MV-4-11 (cell line): ENCODE results near the gene SLC4A9.

Source experiments
- DNase-seq: peaks from one replicate; lab custom pipeline; 2025; lab: John Stamatoyannopoulos, UW

The SLC4A9 gene, protein sequence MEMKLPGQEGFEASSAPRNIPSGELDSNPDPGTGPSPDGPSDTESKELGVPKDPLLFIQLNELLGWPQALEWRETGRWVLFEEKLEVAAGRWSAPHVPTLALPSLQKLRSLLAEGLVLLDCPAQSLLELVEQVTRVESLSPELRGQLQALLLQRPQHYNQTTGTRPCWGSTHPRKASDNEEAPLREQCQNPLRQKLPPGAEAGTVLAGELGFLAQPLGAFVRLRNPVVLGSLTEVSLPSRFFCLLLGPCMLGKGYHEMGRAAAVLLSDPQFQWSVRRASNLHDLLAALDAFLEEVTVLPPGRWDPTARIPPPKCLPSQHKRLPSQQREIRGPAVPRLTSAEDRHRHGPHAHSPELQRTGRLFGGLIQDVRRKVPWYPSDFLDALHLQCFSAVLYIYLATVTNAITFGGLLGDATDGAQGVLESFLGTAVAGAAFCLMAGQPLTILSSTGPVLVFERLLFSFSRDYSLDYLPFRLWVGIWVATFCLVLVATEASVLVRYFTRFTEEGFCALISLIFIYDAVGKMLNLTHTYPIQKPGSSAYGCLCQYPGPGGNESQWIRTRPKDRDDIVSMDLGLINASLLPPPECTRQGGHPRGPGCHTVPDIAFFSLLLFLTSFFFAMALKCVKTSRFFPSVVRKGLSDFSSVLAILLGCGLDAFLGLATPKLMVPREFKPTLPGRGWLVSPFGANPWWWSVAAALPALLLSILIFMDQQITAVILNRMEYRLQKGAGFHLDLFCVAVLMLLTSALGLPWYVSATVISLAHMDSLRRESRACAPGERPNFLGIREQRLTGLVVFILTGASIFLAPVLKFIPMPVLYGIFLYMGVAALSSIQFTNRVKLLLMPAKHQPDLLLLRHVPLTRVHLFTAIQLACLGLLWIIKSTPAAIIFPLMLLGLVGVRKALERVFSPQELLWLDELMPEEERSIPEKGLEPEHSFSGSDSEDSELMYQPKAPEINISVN

GRCh38 chr5:140360101-140360500 lies at the start of gene SLC4A9:
SLC4A9 (plus strand) TSS chr5:140360194; CDS start chr5:140360237, 43 bp downstream.
- DNase-seq: no peak

GRCh38 chr5:140310434-140310833 lies 49.6 kb upstream of the SLC4A9 start:
- no peak for DNase-seq

DNA sequence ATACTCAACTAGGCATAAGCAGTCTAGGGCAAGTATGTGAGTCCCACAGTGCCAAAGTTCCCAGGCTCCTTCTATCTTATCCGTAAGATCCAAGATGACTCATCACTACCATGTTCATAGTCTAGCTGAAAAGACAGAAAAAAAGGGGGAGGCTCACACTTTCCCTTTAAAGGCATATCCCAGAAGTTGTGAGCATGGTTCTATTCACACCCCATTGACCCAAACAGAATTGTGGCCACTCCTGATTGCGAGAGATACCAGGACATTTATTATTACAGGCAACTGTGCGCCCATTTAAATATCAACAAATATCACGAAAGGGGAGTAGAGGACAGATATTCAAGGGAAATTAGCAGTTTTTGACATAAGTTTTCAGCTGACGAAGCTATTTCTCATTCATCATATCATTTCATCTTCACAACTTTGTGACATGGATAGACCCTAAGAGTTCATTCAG lies 49.0 kb upstream of the SLC4A9 start:
- no peak for DNase-seq

GRCh38 chr5:140312067-140312790 lies 47.8 kb upstream of the SLC4A9 start:
- DNase-seq: peak; percentile 53

- no peak for DNase-seq
Observed at GRCh38 chr5:140312791-140313189, 47.2 kb upstream of the SLC4A9 start.

- DNase-seq: no peak
Observed at GRCh38 chr5:140317859-140318258, 42.1 kb upstream of the SLC4A9 start.

GRCh38 chr5:140318792-140319191 lies 41.2 kb upstream of the SLC4A9 start:
- no peak for DNase-seq

DNA sequence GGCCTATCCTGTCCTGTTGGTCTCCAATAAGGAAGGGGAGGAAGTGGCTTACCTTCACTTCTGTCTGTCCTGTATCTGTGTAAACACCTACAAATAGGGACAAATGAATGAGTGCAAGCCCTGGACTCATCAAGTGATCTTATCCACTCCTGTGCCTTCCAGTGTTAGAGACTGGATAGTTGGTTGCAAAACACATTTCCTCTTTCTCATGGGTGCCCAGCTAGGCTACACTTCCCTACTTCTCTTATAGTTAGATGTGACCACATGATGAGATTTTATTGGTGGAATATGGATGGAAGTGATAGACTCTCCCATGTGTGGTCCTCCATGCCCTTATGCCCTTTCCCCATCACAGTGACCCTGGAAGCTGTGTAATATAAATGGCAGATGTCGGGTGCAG lies 40.2 kb upstream of the SLC4A9 start:
- peak; percentile 94 for DNase-seq

DNA sequence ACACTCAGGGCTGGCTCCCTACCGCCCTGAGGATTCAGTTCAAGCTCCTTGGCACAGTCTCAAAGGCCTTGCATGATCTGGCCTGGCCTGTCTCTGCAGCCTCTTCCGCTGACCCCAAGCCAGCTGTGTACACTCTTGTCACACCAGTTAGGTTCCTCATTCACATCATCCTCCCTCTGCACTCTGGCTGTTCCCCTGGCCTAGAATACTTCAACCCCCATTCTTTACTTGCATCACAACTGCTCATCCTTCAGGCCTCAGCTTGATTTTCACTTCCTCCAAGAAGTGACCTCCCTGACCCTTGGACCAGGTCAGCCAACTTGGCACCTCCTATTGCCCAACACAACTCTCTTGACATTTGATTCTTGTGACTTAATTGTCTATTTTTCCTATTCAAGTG lies 38.2 kb upstream of the SLC4A9 start:
- DNase-seq: peak; percentile 100

DNA sequence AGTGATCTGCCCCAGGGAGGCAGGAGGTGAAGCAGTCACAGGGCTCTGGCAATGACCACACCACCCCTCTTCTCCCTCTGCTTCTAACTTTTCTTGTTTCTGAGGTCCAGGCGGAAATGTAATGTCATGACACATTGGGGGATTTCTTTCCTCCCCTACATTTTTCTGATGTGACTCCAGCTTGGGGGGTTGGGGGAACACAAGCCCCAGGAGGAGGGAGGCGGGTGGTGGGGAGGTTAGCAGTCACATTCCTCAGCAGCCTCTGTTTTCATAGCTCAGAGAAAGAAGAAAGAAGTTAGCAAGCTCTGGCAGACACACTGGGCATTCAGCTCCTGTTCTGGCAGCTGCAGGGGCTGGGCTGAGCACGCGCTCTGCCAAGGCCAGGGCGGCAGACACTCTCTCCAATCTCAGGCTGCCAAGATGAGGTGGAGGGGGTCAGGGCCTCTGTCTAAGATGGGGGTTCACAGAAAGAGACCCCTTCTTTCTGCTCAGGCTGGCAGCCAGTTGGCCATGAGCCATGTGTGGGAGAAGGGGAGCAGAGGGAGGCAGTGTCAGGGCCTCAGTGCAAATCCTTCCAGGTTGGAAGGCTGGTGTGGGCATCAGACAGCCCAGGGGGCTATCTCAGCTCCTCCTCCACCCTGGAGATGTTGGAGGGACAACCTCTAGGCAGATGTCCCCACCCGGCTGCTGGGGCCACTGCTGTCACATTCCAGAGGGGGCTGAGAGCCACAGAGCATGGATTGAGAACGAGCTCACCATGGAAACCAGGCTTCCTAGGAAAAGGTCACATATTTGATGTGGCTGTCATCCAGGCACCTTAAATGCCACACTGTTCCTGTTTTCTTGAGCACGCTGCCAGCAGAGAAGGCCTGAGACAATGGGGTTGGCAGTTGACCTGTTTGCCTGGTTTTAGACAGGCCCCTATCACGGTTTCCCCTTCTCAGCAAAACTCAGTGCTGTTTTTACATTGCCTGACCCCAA lies 37.0 kb upstream of the SLC4A9 start:
- DNase-seq: peak; percentile 21

GRCh38 chr5:140324041-140324600 lies 35.9 kb upstream of the SLC4A9 start:
- no peak for DNase-seq

- peak; percentile 84 for DNase-seq
Observed at GRCh38 chr5:140324617-140325241, 35.3 kb upstream of the SLC4A9 start.

DNA sequence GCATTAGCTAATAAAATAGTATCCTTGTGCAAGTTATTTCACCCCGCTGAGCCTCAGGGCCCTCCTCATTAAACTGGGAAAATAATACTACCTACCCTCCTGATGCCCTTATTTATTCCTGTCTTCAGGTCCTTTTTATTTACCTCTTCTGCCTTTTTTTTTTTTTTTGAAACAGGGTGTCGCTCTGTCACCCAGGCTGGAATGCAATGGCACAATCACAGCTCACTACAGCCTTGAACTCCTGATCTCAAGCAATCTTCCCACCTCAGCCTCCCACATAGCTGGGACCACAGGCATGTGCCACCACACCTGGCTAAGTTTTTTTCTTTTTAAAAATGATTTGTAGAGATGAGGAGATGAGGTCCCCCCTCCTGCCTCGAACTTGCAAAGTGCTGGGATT lies 34.5 kb upstream of the SLC4A9 start:
- no peak for DNase-seq

- no peak for DNase-seq
Observed at GRCh38 chr5:140327589-140327988, 32.4 kb upstream of the SLC4A9 start.

GRCh38 chr5:140328036-140328764 lies 31.8 kb upstream of the SLC4A9 start:
- DNase-seq: no peak

- no peak for DNase-seq
Observed at GRCh38 chr5:140329739-140330481, 30.1 kb upstream of the SLC4A9 start.

GRCh38 chr5:140331638-140332037 lies 28.4 kb upstream of the SLC4A9 start:
- DNase-seq: no peak

DNA sequence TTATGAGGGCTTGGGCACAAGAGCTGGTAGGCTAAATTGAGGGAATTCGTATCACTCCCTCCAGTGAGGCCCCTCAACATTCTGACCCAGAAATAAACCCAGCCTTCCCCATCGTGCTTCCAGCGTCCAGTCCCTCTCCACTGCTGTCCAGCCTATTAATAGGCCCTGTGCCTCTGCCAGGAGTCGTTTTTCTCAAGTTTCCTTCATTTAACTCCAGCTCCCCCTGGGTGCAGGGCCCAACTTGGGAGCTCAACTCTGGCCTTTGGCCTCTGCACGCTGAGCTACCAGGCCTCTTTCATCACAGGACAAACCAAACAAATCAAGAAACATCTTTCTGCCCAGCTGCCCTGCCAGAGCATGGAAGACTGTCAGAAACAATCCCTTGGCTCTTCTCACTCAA lies 23.6 kb upstream of the SLC4A9 start:
- no peak for DNase-seq

- no peak for DNase-seq
Observed at GRCh38 chr5:140337880-140338279, 22.1 kb upstream of the SLC4A9 start.
